ENCODE measurements around the gene METTL5. TPM values are rescaled to one million over a fixed set of nuclear protein-coding genes. Genes with fewer than 3 reads are reported as not detected.

The METTL5 gene
- total RNA-seq, 6 experiments from 2014 or later = 56.8 to 77.7 (median 65.7) TPM

GRCh38 chr2:169839954-169840746 lies 15.4 kb upstream of the METTL5 start:
- H3K9me3 Mint-ChIP-seq = no peaks in the 10 kb centered on the region
- TF ChIP-seq CTCF (IDR thresholded peaks at IDR 0.05) = peak; percentile 18; the same call in 1 of the 2 replicates
- H3K4me3 Mint-ChIP-seq = no peak overlapping the region
- H3K4me1 Mint-ChIP-seq (ENCODE audit: low read depth) = peaks cover 24% of the 10 kb centered on the region; the same call in 1 of the 2 replicates
- DNase-seq = no peak
- H3K36me3 Mint-ChIP-seq (ENCODE audit: low read depth) = peaks cover 15% of the 10 kb centered on the region
- H3K27ac Mint-ChIP-seq = no peak overlapping the region
- H3K27me3 Mint-ChIP-seq (ENCODE audit: insufficient read depth) = 0 out of 2 replicates have a peak, but pooled peaks cover 1% of the 10 kb centered on the region

GRCh38 chr2:169838743-169839489 lies 14.2 kb upstream of the METTL5 start:
- Mint-ChIP-seq H3K4me3 (no peak overlapping the region), H3K9me3 (no peaks in the 10 kb centered on the region), H3K36me3 (ENCODE audit: low read depth) (peaks cover 9% of the 10 kb centered on the region), H3K4me1 (ENCODE audit: low read depth) (peaks cover 17% of the 10 kb centered on the region; the same call in 1 of the 2 replicates), H3K27ac (no peak overlapping the region), H3K27me3 (ENCODE audit: insufficient read depth) (0 out of 2 replicates have a peak, but pooled peaks cover 1% of the 10 kb centered on the region)
- TF ChIP-seq CTCF (IDR thresholded peaks at IDR 0.05) = no peak
- DNase-seq = no peak

GRCh38 chr2:169834401-169834800 lies 9.7 kb upstream of the METTL5 start:
- peaks cover 36% of the 10 kb centered on the region for H3K4me1 Mint-ChIP-seq (ENCODE audit: low read depth)
- H3K4me3 Mint-ChIP-seq = no peak overlapping the region
- TF ChIP-seq CTCF (IDR thresholded peaks at IDR 0.05) = no peak
- H3K36me3 Mint-ChIP-seq (ENCODE audit: low read depth) = no peaks in the 10 kb centered on the region; the same call in 1 of the 2 replicates
- H3K9me3 Mint-ChIP-seq = no peaks in the 10 kb centered on the region
- DNase-seq = no peak
- H3K27me3 Mint-ChIP-seq (ENCODE audit: insufficient read depth) = 0 out of 2 replicates have a peak, but pooled peaks cover 1% of the 10 kb centered on the region
- no peak overlapping the region for H3K27ac Mint-ChIP-seq

- H3K36me3 Mint-ChIP-seq (ENCODE audit: low read depth) = peaks cover 19% of the 10 kb centered on the region
- TF ChIP-seq CTCF (IDR thresholded peaks at IDR 0.05) = no peak
- peak overlapping the region; percentile 99 for H3K4me3 Mint-ChIP-seq
- DNase-seq = peak; percentile 25
- no peaks in the 10 kb centered on the region; the same call in 1 of the 2 replicates for H3K27me3 Mint-ChIP-seq (ENCODE audit: insufficient read depth)
- peaks cover 55% of the 10 kb centered on the region for H3K4me1 Mint-ChIP-seq (ENCODE audit: low read depth)
- peak overlapping the region; percentile 81 for H3K27ac Mint-ChIP-seq
- H3K9me3 Mint-ChIP-seq = no peaks in the 10 kb centered on the region
These were observed 3.6 kb upstream of the METTL5 start for GRCh38 chr2:169828141-169828811.

Data from HFFc6 (cell line).